ENCODE results near the gene VEGFA.

VEGFA gene

DNA sequence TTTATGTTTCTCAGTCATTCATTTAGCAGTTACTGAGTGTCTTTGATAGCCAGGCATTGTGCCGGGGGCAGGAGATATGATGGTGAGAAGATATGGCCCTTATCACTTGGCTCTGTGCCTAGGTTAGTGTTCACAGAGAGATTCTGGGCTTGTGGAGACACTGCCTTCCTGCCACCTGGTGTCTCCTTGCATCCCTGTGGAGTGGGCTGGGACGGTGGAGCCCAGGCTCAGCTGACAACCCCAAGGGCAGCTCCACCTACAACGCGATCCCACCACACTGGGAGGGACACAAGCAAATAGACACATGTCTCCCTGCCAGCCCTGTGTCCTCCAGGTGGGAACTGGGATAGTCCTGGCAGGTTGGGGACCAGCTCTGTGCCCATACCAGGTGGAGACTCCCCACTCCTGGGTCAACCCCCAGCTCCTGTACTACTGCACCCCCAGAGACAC lies 30.3 kb upstream of the VEGFA start:
- DNase-seq = no peak

DNA sequence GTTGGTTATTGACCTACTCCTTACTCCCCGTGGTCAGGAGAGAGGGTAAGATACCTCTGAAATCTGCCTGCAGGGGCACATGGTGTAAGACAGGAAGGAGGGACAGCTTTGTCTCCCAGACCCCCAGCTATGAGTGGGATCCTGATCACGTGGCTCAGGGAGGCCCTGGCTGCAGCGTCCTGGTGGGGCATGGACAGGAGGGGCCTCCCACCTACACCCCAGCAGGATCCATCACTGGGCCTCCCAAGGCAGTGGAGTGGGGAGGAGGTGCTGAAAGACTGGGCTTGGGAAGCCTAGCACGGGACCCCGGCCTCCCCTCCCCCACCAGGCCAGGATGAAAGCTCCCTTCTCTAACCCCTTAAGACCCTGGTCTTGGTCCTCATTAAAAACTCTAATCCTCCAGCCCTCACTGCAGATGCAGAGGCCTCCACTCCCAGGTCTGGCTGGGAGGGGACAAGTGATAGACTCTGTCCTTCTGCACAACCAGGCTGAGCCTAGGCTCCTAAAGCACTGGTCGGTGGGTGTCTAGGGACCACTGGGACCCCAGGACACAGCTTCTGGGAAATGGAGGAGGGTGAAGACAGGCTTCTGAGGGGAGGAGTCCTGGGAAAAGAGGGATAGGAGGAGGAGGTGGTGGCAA lies 29.6 kb upstream of the VEGFA start:
- DNase-seq = no peak

DNA sequence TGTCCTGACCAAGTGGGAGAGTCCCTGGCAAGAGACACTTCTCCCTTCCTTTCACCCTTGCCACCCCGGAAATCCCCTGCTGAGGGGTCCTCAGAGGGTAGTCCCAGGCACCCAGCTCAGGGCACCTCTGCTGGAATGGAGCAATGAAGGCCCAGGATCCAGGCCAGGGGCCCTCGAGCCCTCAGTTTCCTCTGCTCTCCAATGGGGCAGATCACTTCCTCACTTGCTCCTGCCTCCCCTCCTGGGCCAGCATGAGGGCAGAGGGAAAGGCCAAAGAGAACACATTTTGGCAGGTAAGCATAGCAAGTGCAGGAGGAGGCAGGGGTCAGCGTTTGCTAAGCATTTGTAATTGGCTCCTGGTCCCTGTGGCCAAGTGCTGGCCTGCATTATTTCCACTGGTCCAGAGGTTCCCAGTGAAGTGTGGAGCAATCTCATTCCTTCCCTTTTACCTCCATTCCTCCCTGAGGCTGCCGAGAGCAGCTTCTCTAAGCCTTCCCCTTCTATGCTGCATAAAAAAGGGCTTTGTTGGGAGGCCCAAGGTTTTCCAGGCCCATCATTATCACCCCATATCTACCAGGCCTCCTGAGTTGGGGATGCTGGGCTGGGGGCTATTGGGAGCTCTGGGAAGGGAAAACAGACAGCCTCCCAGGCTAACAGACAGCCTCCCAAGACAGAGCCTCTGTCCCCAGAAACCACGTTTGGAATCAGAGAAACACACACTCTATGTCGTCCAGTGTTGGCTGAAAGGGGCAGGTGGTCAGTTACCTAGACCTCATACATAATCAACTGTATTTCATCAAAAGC lies 28.8 kb upstream of the VEGFA start:
- no peak for DNase-seq

DNA sequence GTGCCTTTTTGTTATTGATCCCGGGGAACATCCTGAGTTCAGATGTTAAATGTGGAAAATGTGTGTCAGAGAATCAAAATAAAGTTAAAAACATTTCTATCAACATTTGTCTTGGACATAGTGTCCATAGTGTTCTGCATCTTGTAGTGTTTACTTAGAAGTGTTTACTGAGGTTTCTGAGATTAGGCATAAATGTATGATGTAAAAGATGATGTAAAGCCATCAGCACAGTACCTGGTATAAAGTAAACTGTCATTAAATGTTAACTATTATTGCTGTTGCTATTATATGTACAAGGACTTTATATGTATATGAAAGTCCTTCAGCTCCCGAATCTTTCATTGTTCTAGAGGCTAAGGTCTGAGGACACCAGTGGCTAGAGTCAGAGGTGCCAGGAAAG lies 28.2 kb upstream of the VEGFA start:
- DNase-seq = no peak

DNA sequence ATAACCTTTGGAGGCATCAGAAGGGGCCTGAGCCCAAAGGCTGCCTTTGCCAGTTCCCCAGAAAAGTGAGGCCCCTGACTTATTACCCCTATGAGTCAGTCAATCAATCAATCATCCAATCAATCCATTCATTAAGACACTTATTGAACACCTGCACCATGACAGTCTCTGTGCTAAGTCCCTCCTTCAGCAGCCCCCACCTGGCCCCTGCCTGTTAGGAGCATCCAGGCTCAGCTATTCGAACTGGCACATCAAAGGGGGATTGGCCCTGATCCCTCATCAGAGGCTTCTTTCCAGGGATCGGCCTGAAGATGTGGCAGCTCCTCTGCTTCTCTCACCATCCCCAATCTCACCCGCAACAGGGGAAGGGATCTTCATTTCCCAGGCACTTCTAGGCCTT lies 27.7 kb upstream of the VEGFA start:
- DNase-seq = no peak

DNA sequence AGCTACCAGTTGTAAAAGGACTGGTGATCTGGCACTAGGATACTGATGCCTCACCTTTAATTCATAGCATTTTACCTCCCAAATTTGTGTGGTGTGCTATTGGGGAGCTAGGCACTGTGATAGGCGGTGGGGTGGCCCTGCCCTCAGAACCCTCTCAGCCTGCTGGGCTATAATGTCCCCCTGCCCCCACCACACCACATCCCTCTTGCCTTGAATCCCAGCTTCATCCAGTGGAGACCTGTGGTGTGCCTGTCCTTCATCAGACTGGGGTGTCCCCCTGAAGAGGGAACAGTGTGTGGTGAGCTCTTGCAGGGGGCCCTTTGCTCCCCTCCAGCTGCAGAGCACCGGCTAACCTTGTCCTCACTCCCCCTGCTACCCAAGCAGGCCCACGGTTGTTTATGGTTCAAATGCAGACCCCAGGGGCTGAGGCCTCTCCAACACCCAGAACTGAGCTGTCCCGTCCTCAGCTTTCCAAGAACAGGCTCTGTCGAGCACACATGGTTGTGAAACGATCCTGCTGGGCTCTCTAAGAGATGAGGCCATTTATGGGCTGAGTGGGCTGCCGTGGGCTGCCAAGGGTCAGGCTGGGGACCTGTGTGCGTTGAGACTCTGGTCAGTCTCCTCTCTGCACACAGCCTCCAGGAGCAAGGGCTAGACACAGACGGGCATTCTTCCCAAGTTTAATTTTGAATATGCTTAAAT lies 26.9 kb upstream of the VEGFA start:
- DNase-seq = no peak

DNA sequence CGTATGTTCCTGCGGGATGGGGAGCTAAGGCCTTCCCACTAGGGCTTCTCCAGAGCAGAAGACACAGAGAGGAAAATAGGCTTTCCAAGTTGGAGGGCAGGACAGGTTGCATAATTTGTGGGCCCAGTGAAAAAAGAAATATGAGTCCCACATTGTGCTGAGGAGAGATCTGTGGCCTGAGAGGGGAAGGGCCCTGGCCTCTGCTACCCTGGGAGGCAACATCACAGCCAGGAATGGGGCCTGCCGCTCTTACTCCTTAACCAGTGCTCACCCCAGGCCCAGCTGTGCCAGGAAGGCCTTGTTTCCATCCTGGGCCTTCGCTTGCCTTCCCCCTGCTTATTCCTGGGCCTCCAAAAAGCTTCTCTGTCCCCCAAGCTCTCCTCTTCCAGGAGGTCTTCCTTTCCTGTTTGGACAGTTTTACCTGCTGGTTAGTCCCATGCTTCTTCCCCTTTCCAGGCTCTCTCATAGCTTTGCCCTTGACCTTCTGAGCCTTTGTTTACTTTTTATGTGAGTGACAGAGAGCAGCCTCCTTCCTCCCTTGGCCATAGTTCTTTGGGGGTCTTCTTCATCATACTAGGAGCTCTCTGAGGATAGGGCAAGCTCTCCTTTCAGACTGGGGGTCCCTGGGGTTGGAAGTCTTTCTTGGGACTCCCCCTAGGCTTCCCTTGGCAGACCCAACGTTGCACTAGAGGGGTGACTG lies 26.2 kb upstream of the VEGFA start:
- DNase-seq = no peak

DNA sequence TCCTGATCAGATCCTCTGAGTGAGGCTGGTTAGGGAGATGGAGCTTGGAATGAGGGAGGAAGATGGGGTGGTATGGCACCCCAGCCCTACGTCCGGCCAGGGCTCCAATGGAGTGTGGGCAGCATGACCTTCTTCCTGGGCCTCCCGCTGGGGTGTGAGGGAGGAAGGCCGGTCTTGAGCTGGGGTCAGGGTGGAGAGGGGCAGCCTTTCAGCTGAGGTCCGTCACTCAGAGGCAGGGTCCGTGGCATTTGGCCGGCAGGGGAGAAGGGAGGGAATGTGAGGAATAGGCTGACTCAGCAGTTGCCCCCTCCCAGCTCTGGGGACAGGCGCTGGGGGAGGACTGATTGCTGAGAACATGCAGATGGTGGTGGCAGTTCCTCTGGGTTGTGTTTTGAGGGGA lies 25.5 kb upstream of the VEGFA start:
- no peak for DNase-seq

DNA sequence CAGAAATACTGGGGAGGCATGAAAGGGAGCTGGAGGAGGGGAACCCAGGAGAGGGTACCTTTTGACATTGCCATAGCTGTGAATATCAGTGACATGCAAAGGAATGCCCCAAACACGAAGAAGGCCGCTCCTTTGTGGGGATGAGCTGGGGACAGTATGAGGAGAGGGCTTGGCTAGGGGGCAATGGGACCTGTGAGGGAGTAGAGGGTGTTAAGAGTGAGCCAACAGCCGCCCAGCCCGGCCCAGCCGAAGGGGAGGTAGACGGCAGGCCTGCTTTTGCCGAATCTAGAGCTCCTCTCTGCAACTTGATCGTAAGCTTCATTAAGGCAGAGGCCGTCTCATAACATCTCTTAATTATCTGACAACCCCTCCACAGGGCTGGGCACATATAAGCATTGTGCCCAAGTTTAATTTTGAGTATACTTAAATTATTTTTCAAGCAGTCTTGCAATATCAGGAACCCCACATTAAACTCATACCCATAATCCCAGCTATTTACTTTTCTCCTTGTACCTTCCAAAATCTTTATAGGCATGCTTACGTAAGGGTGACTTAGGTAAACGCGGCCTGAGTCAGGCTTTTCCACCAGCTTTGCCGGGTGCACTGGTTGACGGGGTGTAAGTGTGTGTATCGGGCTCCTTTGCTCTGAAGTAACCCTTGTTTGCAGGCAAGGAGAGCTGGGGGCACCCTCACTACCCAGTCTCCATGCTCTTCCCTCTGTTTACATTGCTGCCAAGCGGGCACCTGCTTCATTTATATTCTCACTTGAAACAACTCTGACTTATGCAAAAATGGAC lies 24.9 kb upstream of the VEGFA start:
- no peak for DNase-seq

DNA sequence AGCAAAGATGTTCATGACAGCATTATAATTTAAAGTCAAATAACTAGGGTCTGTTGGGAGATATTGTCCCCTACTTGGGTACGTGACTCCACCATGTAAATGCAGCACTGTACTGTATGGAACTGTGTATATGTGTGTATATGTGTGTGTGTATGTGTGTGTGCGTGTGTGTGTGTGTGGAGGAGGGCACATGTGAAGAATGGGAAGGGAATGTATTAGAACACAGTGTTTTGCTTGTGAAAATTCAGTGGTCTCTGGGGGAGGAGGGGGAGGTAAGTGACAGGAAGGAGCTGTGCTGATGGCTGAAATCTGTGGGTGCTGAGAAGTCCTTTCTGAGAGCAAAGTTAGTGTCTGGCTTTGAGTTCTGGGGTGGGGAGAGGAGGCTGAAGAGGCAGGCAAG lies 23.9 kb upstream of the VEGFA start:
- DNase-seq = no peak

DNA sequence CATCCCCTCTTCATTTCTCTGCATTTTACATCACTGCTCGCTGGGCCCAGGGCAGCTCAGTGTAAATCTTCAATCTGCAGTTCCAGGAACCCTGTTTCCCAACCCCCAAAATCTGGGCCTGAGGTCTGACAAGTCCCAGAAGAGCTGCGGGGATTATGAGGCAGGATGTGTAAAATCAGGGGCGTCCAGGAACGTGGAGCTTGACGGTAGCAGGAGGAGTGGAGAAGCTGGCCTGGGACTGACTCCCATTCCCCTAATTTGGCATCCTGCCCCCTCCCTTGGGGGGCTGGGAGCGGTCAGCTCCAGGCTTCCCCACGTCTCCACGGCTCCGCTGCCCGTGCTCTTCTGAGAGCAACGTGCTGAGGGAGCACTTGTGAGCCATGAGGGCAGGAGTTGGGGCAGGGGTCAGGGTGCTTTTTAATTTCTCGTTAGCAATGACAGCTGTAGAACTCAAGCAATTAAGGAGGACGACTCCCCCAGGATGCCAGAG lies 23.4 kb upstream of the VEGFA start:
- no peak for DNase-seq

DNA sequence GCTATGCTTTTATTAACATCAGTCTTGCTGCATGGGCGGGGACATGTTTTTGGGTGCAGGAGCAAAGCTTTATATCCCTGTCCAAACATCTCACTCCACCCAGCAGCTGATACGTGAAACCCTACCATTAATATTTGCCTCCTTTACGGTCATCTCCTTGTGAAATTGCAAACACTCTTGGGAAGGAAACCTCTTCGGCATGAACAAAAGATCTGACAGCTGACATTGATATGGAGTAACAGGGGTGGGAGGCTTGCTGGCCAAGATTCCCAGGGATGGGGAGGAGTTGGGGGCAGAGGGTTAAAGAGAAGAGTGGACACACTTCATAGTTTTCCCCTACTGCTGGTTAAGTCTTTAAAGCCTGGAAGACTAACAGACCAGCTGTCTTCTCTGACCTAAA lies 22.2 kb upstream of the VEGFA start:
- DNase-seq = no peak

DNA sequence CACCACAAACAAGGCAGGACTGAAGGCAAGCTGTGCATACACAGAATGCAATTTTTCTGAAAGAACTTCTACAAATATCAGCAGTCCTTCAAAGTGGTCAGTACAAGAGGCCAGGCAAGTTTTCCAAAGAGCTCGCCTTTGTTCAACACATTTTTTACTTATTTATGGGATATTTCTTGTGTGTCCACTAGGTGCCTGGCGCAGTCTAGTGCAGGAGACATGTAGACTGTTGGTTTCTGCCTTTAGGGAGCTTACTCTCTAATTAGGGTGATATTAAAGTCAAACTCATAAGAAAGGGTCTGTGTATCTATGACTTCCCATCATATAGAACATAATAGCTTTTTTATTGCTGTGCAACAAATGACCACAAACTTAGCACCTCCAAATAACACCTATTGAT lies 21.2 kb upstream of the VEGFA start:
- DNase-seq = no peak

DNA sequence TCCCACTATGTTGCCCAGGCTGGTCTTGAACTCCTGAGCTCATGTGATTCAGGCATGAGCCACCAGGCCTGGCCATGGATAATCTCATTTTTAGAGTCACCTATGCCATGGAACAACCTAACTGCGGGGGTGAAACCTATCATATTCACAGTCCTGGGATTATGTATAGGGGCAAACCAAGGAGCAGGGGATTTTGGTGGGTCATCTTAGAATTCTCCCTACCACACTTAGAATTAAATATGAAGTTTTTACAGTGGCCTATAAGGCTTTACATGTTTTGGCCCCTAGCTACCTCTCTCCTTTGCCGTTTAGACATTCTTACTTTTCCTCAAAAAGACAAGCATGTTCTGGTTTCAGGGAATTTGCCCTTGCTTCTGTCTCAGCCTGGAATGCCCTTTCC lies 20.6 kb upstream of the VEGFA start:
- DNase-seq = no peak

DNA sequence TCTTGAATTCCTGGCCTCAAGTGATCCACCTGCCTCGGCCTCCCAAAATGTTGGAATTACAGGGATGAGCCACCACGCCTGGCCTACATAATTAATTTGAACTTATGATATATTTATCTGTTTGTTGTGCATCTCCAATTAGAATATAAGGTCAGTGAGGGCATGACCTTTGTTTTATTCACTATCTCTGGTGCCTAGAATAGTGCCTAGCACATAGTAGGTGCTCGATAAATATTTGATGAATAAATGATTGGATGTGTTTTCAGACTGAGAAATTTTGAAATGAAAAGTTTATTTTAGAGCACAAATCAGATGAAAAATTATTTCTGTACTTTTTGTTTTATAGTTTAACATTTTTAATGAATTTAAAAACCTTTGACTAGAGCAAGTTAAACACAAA lies 19.4 kb upstream of the VEGFA start:
- DNase-seq = no peak

DNA sequence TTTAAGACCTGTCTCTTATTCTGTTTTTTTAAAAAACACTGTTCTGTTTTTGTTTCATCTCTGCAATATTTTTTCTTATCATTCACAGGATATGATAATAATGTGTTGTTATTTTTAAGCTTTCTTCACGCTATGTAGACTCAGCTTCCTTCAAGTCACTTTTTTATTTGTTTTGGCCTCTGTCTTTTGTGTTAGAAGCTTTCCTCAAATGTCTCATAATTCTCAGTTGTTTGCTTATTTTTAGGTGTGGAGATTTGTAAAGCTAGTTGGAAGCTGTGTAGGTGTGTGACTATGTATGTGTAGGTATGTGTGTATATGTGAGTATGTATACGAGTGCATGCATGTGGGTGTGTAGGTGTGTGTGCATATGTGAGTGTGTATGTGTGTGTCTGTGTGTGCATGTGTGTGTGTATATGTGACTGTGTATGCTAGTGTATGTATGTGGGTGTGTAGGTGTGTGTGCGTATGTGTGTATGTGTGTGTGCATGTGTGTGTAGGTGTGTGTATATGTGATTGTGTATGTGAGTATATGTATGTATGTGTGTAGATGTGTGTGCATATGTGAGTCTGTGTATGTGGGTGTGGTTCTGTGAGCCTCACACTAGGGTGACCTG lies 16.3 kb upstream of the VEGFA start:
- DNase-seq = no peak

DNA sequence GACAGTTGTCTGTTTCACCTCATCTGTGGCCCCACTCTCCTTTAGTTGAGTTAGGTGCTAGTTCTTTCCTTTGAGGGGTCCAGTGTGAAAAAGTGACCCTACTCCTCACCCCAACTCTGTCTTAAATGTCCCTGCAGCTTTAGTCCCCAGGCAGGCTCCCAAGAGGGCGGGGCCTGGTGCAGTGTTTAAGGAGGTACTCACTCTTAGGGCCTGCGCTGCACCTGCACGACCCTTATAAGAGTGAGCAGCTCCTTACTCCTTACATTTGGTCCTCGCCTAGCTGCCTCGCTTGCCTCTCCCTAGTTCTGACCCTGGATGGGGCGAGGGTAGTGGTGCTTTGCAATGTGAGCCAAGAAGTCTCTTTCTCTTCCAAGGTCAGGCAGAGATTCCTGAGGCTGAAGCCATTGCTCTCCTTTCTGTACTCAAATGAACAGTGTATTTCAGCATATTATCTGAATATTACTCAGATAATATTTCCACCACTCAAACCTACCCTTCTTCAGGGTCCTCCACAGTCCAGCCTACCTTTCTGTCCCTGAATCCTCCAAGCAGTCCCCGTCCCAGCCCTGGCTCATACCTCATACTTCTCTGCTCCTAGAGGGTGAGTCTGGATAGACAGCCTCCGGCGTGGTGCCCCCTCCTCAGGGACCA lies 11.9 kb upstream of the VEGFA start:
- no peak for DNase-seq

DNA sequence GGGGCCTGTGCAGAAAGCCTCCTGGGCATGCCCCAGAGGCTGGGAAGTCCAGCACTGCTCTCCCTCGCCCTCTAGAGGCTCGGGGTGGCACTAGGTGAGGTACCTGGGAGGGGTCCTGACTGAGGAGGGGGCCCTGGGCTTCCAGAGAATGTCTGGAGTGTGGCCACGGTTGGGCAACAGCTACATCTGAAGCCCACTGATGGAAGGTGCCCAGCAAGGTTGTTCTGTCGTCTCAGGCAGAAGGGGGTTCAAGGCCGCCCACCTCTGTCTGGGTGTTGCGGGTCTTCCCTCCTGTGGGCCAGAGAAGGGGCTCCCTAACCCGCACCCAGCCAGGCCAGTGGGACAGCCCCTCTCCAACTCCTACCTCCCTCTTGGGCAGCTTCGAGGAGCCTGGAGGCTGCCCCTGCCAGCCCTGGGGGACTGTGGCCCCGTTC lies 11.4 kb upstream of the VEGFA start:
- no peak for DNase-seq

DNA sequence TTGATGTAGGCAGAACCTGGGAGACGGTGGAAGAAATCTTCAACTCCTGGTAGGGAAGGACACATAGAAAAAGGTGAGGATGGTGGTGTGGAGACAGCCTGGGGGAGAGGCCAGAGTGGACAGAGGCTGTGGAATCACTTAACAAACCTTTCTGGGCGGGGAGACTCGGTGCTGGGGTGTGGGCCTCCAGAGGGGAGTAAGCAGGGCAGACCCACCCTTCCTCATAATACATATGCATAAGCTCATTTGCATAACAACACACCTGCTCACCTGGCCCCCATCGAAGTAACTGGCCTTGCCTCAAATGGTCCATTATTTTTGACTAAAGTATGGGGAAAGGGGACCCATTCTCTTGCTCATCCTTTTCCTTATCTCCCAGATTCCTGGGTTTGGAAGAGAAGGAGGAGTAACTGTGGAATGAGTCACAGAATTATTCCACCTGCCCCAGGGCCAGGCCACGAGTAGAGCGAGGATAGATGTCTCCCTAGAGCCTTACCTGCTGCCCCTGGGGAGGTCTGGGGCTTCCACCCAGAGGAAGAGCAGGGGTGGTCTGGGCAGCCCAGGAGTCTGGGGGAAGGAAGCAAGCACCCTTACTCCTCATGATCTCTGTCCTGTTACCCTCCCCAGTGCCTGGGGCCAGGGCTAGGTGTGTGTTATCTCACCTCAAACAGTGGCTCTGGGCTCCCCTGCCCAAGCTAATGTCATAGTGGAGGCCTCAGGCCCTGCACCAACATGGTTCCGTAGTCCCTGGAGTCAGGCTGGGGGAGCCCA lies 10.7 kb upstream of the VEGFA start:
- DNase-seq = no peak

DNA sequence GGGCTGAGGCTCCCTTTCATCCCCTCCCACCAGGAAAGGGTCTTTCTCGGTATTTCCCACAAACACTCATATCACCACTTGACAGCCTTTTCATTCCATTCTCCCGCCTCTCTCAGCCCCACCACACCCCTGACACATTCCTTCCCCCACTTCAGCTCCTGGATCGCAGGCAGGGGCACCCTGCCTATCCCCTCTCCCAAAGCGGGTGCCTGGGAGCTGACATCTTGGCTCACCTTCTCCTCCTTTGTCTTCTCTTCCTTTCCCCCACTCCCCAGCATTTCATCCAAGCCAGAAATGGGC lies 10.2 kb upstream of the VEGFA start:
- no peak for DNase-seq

All from CD4-positive, alpha-beta T cell treated with Interleukin-15 for 1 hour (primary cell).